ENCODE data around the gene KRTAP9-1.
"Not testable (repeated sequence)": the region's sequence is repeated elsewhere in the genome, so short reads cannot be mapped to it uniquely, and the experiment has no call there.

Gene KRTAP9-1

GRCh38 chr17:41189837-41190318 lies at the start of gene KRTAP9-1:
KRTAP9-1 (plus strand) TSS chr17:41189887; CDS start chr17:41189887, 0 bp downstream.
- not testable (repeated sequence) for DNase-seq (ENCODE audit: extremely low spot score, insufficient read length, low read depth); FAIRE-seq

- no peak for DNase-seq (ENCODE audit: extremely low spot score, insufficient read length, low read depth)
These were observed 49.1 kb upstream of the KRTAP9-1 start, which contains the start of gene KRTAP4-6 for GRCh38 chr17:41140360-41141131. KRTAP4-6 (minus strand) TSS chr17:41140544; CDS start chr17:41140487, 57 bp downstream.

GRCh38 chr17:41141361-41141760 lies 48.3 kb upstream of the KRTAP9-1 start:
- no peak for DNase-seq (ENCODE audit: extremely low spot score, insufficient read length, low read depth)

More at GRCh38 chr17:41140360-41141131, 49.1 kb upstream of the KRTAP9-1 start, which contains the start of gene KRTAP4-6:
- no peak for FAIRE-seq

GRCh38 chr17:41144846-41145245 lies 44.8 kb upstream of the KRTAP9-1 start:
- FAIRE-seq (no peak), DNase-seq (ENCODE audit: extremely low spot score, insufficient read length, low read depth) (no peak)

More at GRCh38 chr17:41141361-41141760, 48.3 kb upstream of the KRTAP9-1 start:
- FAIRE-seq: no peak

GRCh38 chr17:41145261-41145660 lies 44.4 kb upstream of the KRTAP9-1 start:
- FAIRE-seq (no peak), DNase-seq (ENCODE audit: extremely low spot score, insufficient read length, low read depth) (no peak)

- no peak for DNase-seq (ENCODE audit: extremely low spot score, insufficient read length, low read depth)
- no peak for FAIRE-seq
These were observed 42.0 kb upstream of the KRTAP9-1 start for GRCh38 chr17:41147531-41148204.

- FAIRE-seq: not testable (repeated sequence)
These were observed 40.6 kb upstream of the KRTAP9-1 start for GRCh38 chr17:41148971-41149651.

GRCh38 chr17:41149652-41149985 lies 40.1 kb upstream of the KRTAP9-1 start, which contains the start of gene KRTAP4-5:
KRTAP4-5 (minus strand) TSS chr17:41149825; CDS start chr17:41149767, 58 bp downstream.
- no peak for DNase-seq (ENCODE audit: extremely low spot score, insufficient read length, low read depth)
- FAIRE-seq: no peak

More at GRCh38 chr17:41148971-41149651, 40.6 kb upstream of the KRTAP9-1 start:
- not testable (repeated sequence) for DNase-seq (ENCODE audit: extremely low spot score, insufficient read length, low read depth)

GRCh38 chr17:41150026-41150425 lies 39.7 kb upstream of the KRTAP9-1 start:
- no peak for FAIRE-seq
- DNase-seq (ENCODE audit: extremely low spot score, insufficient read length, low read depth): no peak

- FAIRE-seq (no peak), DNase-seq (ENCODE audit: extremely low spot score, insufficient read length, low read depth) (no peak)
These were observed 38.2 kb upstream of the KRTAP9-1 start for GRCh38 chr17:41151525-41151924.

GRCh38 chr17:41153856-41154255 lies 35.8 kb upstream of the KRTAP9-1 start:
- DNase-seq (ENCODE audit: extremely low spot score, insufficient read length, low read depth): no peak
- no peak for FAIRE-seq

- DNase-seq (ENCODE audit: extremely low spot score, insufficient read length, low read depth); FAIRE-seq: not testable (repeated sequence)
These were observed 29.5 kb upstream of the KRTAP9-1 start for GRCh38 chr17:41160190-41160589.

GRCh38 chr17:41160648-41161047 lies 29.0 kb upstream of the KRTAP9-1 start, which contains the start of gene KRTAP4-4:
KRTAP4-4 (minus strand) TSS chr17:41160748; CDS start chr17:41160691, 57 bp downstream.
- no peak for FAIRE-seq
- DNase-seq (ENCODE audit: extremely low spot score, insufficient read length, low read depth): no peak

GRCh38 chr17:41163828-41164227 lies 25.9 kb upstream of the KRTAP9-1 start:
- DNase-seq (ENCODE audit: extremely low spot score, insufficient read length, low read depth) (no peak), FAIRE-seq (no peak)

- FAIRE-seq (no peak), DNase-seq (ENCODE audit: extremely low spot score, insufficient read length, low read depth) (no peak)
These were observed 22.1 kb upstream of the KRTAP9-1 start for GRCh38 chr17:41167561-41167960.

GRCh38 chr17:41168121-41168520 lies 21.6 kb upstream of the KRTAP9-1 start, which contains the start of gene KRTAP4-3:
KRTAP4-3 (minus strand) TSS chr17:41168221; CDS start chr17:41168172, 49 bp downstream.
- no peak for DNase-seq (ENCODE audit: extremely low spot score, insufficient read length, low read depth)
- no peak for FAIRE-seq

GRCh38 chr17:41171886-41172285 lies 17.8 kb upstream of the KRTAP9-1 start:
- no peak for FAIRE-seq
- DNase-seq (ENCODE audit: extremely low spot score, insufficient read length, low read depth): no peak

GRCh38 chr17:41176744-41177387 lies 12.8 kb upstream of the KRTAP9-1 start:
- no peak for DNase-seq (ENCODE audit: extremely low spot score, insufficient read length, low read depth)

GRCh38 chr17:41177727-41178271 lies 11.9 kb upstream of the KRTAP9-1 start, which contains the start of gene KRTAP4-2:
KRTAP4-2 (minus strand) TSS chr17:41178221; CDS start chr17:41178164, 57 bp downstream.
- DNase-seq (ENCODE audit: extremely low spot score, insufficient read length, low read depth) (no peak), FAIRE-seq (no peak)

More at GRCh38 chr17:41176744-41177387, 12.8 kb upstream of the KRTAP9-1 start:
- FAIRE-seq: peak; percentile 75
